ENCODE results near the gene CAV3. TPM values are rescaled to one million over a fixed set of nuclear protein-coding genes. Genes with fewer than 3 reads are reported as not detected.

The CAV3 gene
- total RNA-seq, 1 donor from 2014 or later = not detected

DNA sequence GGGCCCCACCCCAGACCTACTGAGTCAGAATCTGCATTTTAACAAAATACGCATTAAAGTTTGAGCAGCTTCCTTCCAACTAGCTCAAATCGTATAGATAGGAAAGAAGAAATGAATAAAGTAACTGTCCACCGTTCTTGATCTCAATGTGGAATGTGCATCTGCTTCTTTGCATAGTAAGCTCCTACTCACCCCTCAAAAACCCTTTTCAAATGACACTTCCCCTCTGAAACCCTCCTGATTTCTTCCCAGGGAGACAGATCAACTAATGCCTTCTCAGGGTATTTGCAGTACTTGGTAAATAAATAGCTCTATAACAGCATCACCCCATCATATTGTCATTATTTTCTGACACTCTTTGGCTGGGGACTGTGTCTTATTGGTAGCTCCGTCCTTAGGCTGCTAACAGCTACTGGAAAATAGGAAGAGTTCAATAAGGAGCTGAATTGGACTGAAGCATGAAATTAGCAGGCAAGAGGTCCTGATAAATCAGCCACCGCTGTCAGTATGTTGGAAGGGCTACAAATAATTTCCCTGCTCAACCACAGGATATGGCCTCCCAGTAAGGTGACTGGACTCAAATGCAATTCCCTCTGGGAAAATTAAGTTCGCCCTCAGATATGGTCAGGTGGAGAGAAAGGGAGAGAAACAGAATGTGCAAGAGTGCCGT is 25.6 kb downstream of the CAV3 start:
- Mint-ChIP-seq H3K27me3 (peaks cover 4% of the 10 kb centered on the region), H3K36me3 (no peaks in the 10 kb centered on the region), H3K4me3 (no peak overlapping the region), H3K4me1 (ENCODE audit: unreplicated experiment) (no peaks in the 10 kb centered on the region), H3K27ac (no peak overlapping the region), H3K9me3 (no peaks in the 10 kb centered on the region)
- TF ChIP-seq, protein P1, sequence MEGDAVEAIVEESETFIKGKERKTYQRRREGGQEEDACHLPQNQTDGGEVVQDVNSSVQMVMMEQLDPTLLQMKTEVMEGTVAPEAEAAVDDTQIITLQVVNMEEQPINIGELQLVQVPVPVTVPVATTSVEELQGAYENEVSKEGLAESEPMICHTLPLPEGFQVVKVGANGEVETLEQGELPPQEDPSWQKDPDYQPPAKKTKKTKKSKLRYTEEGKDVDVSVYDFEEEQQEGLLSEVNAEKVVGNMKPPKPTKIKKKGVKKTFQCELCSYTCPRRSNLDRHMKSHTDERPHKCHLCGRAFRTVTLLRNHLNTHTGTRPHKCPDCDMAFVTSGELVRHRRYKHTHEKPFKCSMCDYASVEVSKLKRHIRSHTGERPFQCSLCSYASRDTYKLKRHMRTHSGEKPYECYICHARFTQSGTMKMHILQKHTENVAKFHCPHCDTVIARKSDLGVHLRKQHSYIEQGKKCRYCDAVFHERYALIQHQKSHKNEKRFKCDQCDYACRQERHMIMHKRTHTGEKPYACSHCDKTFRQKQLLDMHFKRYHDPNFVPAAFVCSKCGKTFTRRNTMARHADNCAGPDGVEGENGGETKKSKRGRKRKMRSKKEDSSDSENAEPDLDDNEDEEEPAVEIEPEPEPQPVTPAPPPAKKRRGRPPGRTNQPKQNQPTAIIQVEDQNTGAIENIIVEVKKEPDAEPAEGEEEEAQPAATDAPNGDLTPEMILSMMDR (conservative IDR thresholded peaks at IDR 0.05) = no peak
- DNase-seq (ENCODE audit: extremely low spot score, unreplicated experiment) = no peak

DNA sequence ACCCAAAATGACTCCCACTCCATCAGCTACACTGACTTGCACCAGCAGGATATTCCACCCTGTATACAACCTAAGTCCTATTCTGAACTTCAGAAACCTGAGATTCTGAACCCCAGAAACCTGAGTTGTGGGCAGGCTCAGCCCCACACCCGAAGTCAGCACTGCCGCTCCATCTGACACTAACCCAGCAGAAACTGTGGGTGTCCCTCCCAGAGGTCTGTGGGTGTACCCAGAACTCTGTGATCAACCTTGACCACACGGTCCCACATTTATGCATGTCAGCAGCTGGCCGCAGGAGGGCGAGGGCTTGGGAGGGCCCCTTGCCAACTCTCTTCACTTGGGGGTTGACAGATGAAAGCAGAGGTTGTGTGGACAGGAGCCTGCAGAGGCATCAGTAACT is 26.5 kb downstream of the CAV3 start:
- H3K9me3 Mint-ChIP-seq = no peaks in the 10 kb centered on the region
- TF ChIP-seq, protein P1 (conservative IDR thresholded peaks at IDR 0.05) = no peak
- H3K36me3 Mint-ChIP-seq = no peaks in the 10 kb centered on the region
- peaks cover 8% of the 10 kb centered on the region for H3K27me3 Mint-ChIP-seq
- no peak overlapping the region for H3K27ac Mint-ChIP-seq
- no peak for DNase-seq (ENCODE audit: extremely low spot score, unreplicated experiment)
- no peak overlapping the region for H3K4me3 Mint-ChIP-seq
- no peaks in the 10 kb centered on the region for H3K4me1 Mint-ChIP-seq (ENCODE audit: unreplicated experiment)

DNA sequence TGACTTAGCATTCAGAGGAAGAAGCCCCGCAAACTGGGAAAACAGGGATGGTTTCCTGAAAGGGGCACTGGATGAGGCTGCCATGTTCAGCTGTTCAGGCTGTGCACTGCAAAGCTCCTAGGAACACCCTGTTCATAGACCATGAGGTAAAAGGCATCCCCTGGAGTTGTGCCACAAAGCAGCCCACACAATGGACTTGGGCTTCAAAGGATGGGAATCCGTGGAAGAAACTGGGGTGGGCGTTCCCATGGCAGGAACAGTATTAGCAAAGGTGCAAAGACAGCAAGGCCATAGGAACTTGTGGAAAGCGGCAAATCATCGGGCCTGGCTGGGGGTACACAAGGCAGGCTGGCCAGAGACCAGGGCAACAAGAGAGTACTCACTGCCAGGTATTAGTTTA is 26.9 kb downstream of the CAV3 start:
- TF ChIP-seq, protein P1 (conservative IDR thresholded peaks at IDR 0.05) = no peak
- no peak overlapping the region for H3K27ac Mint-ChIP-seq
- no peak for DNase-seq (ENCODE audit: extremely low spot score, unreplicated experiment)
- H3K27me3 Mint-ChIP-seq = peaks cover 10% of the 10 kb centered on the region
- no peaks in the 10 kb centered on the region for H3K4me1 Mint-ChIP-seq (ENCODE audit: unreplicated experiment)
- H3K9me3 Mint-ChIP-seq = no peaks in the 10 kb centered on the region
- H3K36me3 Mint-ChIP-seq = no peaks in the 10 kb centered on the region
- no peak overlapping the region for H3K4me3 Mint-ChIP-seq

DNA sequence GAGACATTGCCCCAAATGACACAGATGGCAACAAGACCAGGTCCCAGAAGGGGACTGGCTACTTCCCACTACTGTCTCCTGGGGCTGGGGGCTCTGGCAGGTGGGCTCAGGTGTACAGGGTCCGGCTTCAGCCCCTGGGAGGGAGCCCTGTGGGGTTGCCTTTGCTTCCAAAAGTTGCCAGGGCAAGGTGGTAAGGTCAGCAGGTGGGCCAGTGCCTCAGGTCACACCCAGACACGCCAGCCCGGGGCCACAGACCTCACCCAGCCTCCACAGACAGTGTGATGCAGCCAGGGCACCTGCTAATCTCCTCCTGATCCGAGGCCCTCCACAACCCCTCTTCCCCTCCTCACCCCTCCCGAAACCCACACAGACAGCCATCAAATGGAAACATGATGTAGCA is 28.3 kb downstream of the CAV3 start:
- no peak for DNase-seq (ENCODE audit: extremely low spot score, unreplicated experiment)
- H3K27ac Mint-ChIP-seq = no peak overlapping the region
- TF ChIP-seq, protein P1 (conservative IDR thresholded peaks at IDR 0.05) = no peak
- no peaks in the 10 kb centered on the region for H3K9me3 Mint-ChIP-seq
- H3K36me3 Mint-ChIP-seq = no peaks in the 10 kb centered on the region
- peaks cover 24% of the 10 kb centered on the region for H3K27me3 Mint-ChIP-seq
- no peaks in the 10 kb centered on the region for H3K4me1 Mint-ChIP-seq (ENCODE audit: unreplicated experiment)
- H3K4me3 Mint-ChIP-seq = no peak overlapping the region

DNA sequence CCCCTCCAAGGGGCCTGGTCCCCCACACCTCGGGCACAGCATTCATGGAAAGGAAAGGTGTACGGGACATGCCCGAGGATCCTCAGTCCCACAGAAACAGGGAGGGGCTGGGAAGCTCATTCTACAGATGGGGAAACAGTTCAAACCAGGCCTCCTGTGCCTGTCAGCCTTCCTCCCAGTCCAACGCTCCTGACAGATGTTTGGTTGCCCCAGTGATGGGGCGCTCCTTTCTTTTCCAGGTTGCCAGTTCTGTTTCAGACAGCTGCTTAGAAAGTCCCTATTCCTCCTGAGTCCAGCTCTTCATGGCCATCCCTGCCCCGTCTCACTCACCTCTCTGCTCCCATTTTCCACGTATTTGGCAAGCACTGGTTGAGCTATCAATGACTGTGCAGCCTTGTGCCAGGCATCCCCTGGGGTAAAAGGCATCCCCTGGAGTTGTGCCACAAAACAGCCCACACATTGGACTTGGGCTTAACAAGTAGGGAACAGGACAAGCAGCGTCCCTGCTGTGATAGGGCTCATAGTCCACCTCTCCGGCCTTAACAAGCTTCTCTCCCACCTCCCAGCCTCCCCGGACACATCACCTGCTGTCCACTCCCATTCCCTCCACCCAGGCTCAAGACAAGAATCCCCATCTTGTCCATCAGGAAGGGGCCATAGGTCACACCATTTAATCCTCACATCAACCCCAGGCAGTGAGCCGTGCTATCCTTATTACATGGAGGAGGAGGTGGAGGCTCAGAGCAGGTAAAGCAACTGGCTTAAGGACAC is 29.2 kb downstream of the CAV3 start:
- Mint-ChIP-seq H3K27ac (no peak overlapping the region), H3K4me1 (ENCODE audit: unreplicated experiment) (no peaks in the 10 kb centered on the region), H3K27me3 (peaks cover 32% of the 10 kb centered on the region), H3K4me3 (no peak overlapping the region), H3K36me3 (no peaks in the 10 kb centered on the region), H3K9me3 (no peaks in the 10 kb centered on the region)
- DNase-seq (ENCODE audit: extremely low spot score, unreplicated experiment) = no peak
- TF ChIP-seq, protein P1 (conservative IDR thresholded peaks at IDR 0.05) = no peak
